K562 (cell line): Measurements from ENCODE around the gene TGFBR2. TPM values are rescaled to one million over a fixed set of nuclear protein-coding genes. Genes with fewer than 3 reads are reported as not detected.

Source experiments
- ATAC-seq: fragments of 200-7000 bp; cut with Tn5 transposase; 3 replicates; pipeline ENCODE4 v1.9.1; 2020; ENCODE audit warnings: moderate library complexity
- BruUV-seq: library from RNA; stranded (reverse); fragments of 400-500 nt; replicated peaks from 2 replicates; lab custom pipeline; 2021; lab: Mats Ljungman, UMichigan
- CTCF ChIA-PET: fragments of 300-600 bp; formaldehyde crosslinking; extraction: SDS; loops from one replicate; lab custom pipeline; 2021; ENCODE audit warnings: low intra/inter-chr PET ratio; lab: Yijun Ruan, JAX
- POLR2A ChIA-PET: fragments of 300-600, 350-650 bp; sonication (Branson Sonifier 250); formaldehyde crosslinking; extraction: SDS; loops from one replicate; lab custom pipeline; 2021; ENCODE audit warnings: antibody characterized with exemption, inconsistent platforms; lab: Yijun Ruan, JAX
- DNase-seq, 4 experiments: peaks; one replicate each; pipeline versions ENCODE4 v3.0.0 to v3.0.0-alpha.2; 2011 to 2018; ENCODE audit warnings: low spot score in 3 of 4, mixed read lengths in 3 of 4; ENCODE audit errors: extremely low read depth in 1 of 4
- FAIRE-seq: peaks from 2 replicates; lab custom pipeline; 2011; peaks lifted over from hg19 to GRCh38; lab: Jason Lieb, UNC
- H2AFZ ChIP-seq: 2 replicates; pipeline ENCODE4 v1.6.0; 2011; ENCODE audit warnings: low read depth, low read length, control low read depth, inconsistent platforms
- H3K27ac ChIP-seq: fragments of 200-600 bp; 3 replicates; pipeline ENCODE4 v1.8.0; 2011; ENCODE audit warnings: low read depth, mild to moderate bottlenecking, control low read depth, inconsistent platforms, low read length, moderate library complexity, mixed read lengths; ENCODE audit errors: extremely low read depth
- H3K27me3 ChIP-seq, 2 experiments: fragments of 300-600 bp in 1 of 2; 2 replicates in 1 of 2; 3 replicates in 1 of 2; pipeline versions ENCODE4 v1.6.0 to v1.8.0; 2011; ENCODE audit warnings: inconsistent platforms in 2 of 2, low read length in 2 of 2, mild to moderate bottlenecking in 1 of 2, mixed read lengths in 1 of 2, moderate library complexity in 1 of 2; ENCODE audit not compliant: control insufficient read depth in 2 of 2, insufficient read depth in 2 of 2
- H3K36me3 ChIP-seq: fragments of 300-600 bp; 3 replicates; pipeline ENCODE4 v1.8.0; 2011; ENCODE audit warnings: mild to moderate bottlenecking, low read length, inconsistent platforms; ENCODE audit not compliant: control insufficient read depth, insufficient read depth
- H3K4me1 ChIP-seq, 2 experiments: fragments of 200-600 bp in 1 of 2; replicated peaks in 1 of 2; 2 replicates in 1 of 2; 3 replicates in 1 of 2; pipeline versions ENCODE4 v1.5.1 to v1.8.0; 2011; ENCODE audit warnings: inconsistent platforms in 2 of 2, low read length in 2 of 2, mild to moderate bottlenecking in 1 of 2, mixed read lengths in 1 of 2, moderate library complexity in 1 of 2; ENCODE audit not compliant: control insufficient read depth in 2 of 2, insufficient read depth in 2 of 2
- H3K4me2 ChIP-seq: 2 replicates; pipeline ENCODE4 v1.6.1; 2011; ENCODE audit warnings: low read length, control low read depth, inconsistent platforms, mixed read lengths; ENCODE audit not compliant: insufficient read depth
- H3K4me3 ChIP-seq: fragments of 200-600 bp; sonication (generic), shearing (Covaris generic); 2 replicates; pipeline ENCODE4 v1.5.1; 2016; ENCODE audit warnings: control low read depth, inconsistent platforms
- H3K79me2 ChIP-seq: fragments of 200-600 bp; 3 replicates; pipeline ENCODE4 v1.8.0; 2011; ENCODE audit warnings: low read length, inconsistent platforms; ENCODE audit not compliant: control insufficient read depth, insufficient read depth
- H3K9ac ChIP-seq, 2 experiments: 2 replicates each; pipeline versions ENCODE4 v1.6.0 to v1.6.1; 2011; ENCODE audit warnings: low read depth in 2 of 2, low read length in 2 of 2, control low read depth in 1 of 2, inconsistent platforms in 1 of 2, mild to moderate bottlenecking in 1 of 2, mixed read lengths in 1 of 2; ENCODE audit not compliant: insufficient read depth in 1 of 2
- H3K9me1 ChIP-seq: one replicate; pipeline ENCODE4 v1.6.0; 2011; ENCODE audit warnings: inconsistent platforms, mild to moderate bottlenecking, low read length, moderate library complexity; ENCODE audit not compliant: control insufficient read depth, insufficient read depth
- H3K9me3 ChIP-seq: replicated peaks from 2 replicates; pipeline ENCODE4 v1.5.1; 2011; ENCODE audit warnings: low read depth, low read length, inconsistent platforms; ENCODE audit not compliant: control insufficient read depth, insufficient read depth
- H4K20me1 ChIP-seq: replicated peaks from 2 replicates; pipeline ENCODE4 v1.6.1; 2011; ENCODE audit warnings: low read length, inconsistent platforms, mixed read lengths; ENCODE audit not compliant: control insufficient read depth, insufficient read depth
- EP400 ChIP-seq: fragments of 450-650 bp; IDR thresholded peaks from 2 replicates; pipeline ENCODE4 v1.6.1; 2017; ENCODE audit warnings: antibody characterized with exemption, mild to moderate bottlenecking, moderate library complexity
- PTRF ChIP-seq: fragments of 450-650 bp; IDR thresholded peaks from 2 replicates; pipeline ENCODE4 v1.6.1; 2016; ENCODE audit warnings: mild to moderate bottlenecking, missing genetic modification characterization, missing compliant biosample characterization
- TRIM24 ChIP-seq, 2 experiments: fragments of 450-650 bp; IDR thresholded peaks; 2 replicates each; pipeline ENCODE4 v1.6.1; 2016
- ZBTB7A ChIP-seq: IDR thresholded peaks from 2 replicates; pipeline ENCODE4 v1.6.1; 2011; ENCODE audit warnings: low read depth, mild to moderate bottlenecking, low read length, moderate library complexity, borderline replicate concordance; ENCODE audit not compliant: control insufficient read depth
- WGBS: fragments of 100-300 bp; shearing (Covaris generic); methylation state at CpG from one replicate; pipeline ENCODE4 v1.1.6; 2016; ENCODE audit warnings: low coverage, mixed read lengths; ENCODE audit not compliant: insufficient coverage; ENCODE audit errors: missing lambda C conversion rate; 5-methylcytosine and 5-hydroxymethylcytosine counted together
- in situ Hi-C: fragments of 300-500 bp; cut with MboI; formaldehyde crosslinking; loops from 4 replicates; pipeline ENCODE4 v1.15.0; 2018; ENCODE audit warnings: inconsistent platforms, mixed read lengths
- intact Hi-C: fragments of 100-400 bp; cut with micrococcal nuclease; formaldehyde crosslinking; loops from 2 replicates; pipeline ENCODE4 v1.14.2; 2022
- polyA plus RNA-seq, 8 experiments: library from polyadenylated mRNA; depleted of rRNA in 4 of 8; stranded (reverse) in 5 of 8; unstranded in 3 of 8; fragments of >200 nt; fragmentation: Nextera tagmentation in 2 of 8; fragmentation: Illumina TruSeq in 1 of 8; extraction: Ambion mirVana in 2 of 8; extraction: Trizol in 1 of 8; gene quantifications; 2 replicates each; pipeline versions ENCODE4 v1.2.1 to v1.2.3, GENCODE V29; 2011 to 2014; ENCODE audit warnings: inconsistent platforms in 1 of 8, missing spikeins in 1 of 8
- total RNA-seq, 7 experiments: library from RNA; depleted of rRNA in 6 of 7; stranded (reverse); fragments of >200 nt in 6 of 7; fragmentation: Illumina TruSeq in 2 of 7; extraction: Trizol in 2 of 7; gene quantifications; 2 replicates each; pipeline versions ENCODE4 v1.2.1 to v1.2.3, GENCODE V29; 2011 to 2021; ENCODE audit warnings: low replicate concordance in 1 of 7
- TF ChIP-seq, protein P1 (sequence below): IDR thresholded peaks from 2 replicates; pipeline ENCODE4 v1.6.1; 2012; ENCODE audit warnings: low read depth, low read length, improper control_type of control experiment, borderline replicate concordance

Gene TGFBR2
- total and polyA plus RNA-seq, 9 of the 15 experiments (the other 6 are each of a cell fraction or from before 2014, with no cell fraction given), result 0.11 to 0.84 (median 0.24) TPM

DNA sequence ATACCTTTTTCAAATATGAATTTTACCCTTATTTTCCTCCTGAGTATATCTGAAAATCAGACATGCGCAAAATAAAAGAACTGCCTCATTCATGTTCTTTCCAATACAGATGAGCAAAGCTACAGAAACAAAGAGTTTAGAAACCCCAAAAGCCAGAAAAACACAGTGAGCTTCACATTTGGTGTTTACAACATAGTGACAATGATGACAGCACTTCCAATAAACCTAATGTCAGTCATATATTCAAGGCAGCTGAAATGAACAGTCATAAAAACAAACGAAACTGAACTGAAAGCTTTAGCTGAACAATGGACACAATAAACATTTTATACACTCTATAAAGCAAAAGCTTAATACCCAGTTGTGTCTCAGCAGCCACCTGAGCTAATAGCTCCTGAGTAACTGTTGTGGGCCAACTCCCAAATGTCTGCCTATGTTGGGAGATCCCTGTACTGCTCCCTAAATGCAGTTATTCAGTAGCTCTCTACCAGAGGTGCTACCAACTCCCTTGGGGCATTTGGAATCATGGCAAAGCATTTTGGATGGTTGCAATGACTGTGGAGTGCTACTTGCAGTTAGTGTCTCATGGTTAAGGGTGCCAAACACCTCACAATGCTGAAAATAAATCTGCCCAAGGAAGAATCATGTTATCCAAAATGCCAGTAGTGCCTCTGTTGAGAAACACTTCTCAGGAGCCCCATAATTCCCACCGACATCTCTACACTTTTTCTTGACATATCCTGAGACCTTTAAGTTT lies 131.5 kb downstream of the TGFBR2 start:
- ChIA-PET CTCF (no interaction called here), POLR2A (interaction anchor here (1.0 kb wide), 1 partner anchor 31 kb away, joined by 3 read pairs; no protein-coding TSS in a partner anchor)
- Histone ChIP-seq H3K4me1 (no peaks in the 10 kb centered on the region), H3K79me2 (no peaks in the 10 kb centered on the region), H3K27me3 (no peaks in the 10 kb centered on the region), H3K27ac (no peak overlapping the region), H2AFZ (no peak overlapping the region), H4K20me1 (no peaks in the 10 kb centered on the region), H3K9me3 (no peaks in the 10 kb centered on the region), H3K36me3 (no peaks in the 10 kb centered on the region), H3K4me3 (no peak overlapping the region), H3K9me1 (no peaks in the 10 kb centered on the region), H3K9ac (no peak overlapping the region), H3K4me2 (no peak overlapping the region)
- intact Hi-C loops (no loop called here), in situ Hi-C loops (no loop called here)
- no TSS peak for BruUV-seq
- DNase-seq (no peak), FAIRE-seq (no peak), ATAC-seq (no peak)
- TF ChIP-seq, protein P1, sequence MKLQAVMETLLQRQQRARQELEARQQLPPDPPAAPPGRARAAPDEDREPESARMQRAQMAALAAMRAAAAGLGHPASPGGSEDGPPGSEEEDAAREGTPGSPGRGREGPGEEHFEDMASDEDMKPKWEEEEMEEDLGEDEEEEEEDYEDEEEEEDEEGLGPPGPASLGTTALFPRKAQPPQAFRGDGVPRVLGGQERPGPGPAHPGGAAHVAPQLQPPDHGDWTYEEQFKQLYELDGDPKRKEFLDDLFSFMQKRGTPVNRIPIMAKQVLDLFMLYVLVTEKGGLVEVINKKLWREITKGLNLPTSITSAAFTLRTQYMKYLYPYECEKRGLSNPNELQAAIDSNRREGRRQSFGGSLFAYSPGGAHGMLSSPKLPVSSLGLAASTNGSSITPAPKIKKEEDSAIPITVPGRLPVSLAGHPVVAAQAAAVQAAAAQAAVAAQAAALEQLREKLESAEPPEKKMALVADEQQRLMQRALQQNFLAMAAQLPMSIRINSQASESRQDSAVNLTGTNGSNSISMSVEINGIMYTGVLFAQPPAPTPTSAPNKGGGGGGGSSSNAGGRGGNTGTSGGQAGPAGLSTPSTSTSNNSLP, result no peak
- TF ChIP-seq PTRF (tag) (no peak), TRIM24 (IDR thresholded peaks at IDR 0.05) (no peak), EP400 (no peak), ZBTB7A (no peak)
- 2% methylated on average over 3 of the region's 3 CpGs for WGBS
